HG03280 (cell line): ENCODE data around the gene NME9.

Source experiments
- ATAC-seq: cut with Tn5 transposase; IDR thresholded peaks from one replicate; pipeline ENCODE4 v1.9.1; 2021; ENCODE audit warnings: mild to moderate bottlenecking, moderate library complexity; ENCODE audit not compliant: unreplicated experiment

The NME9 gene

GRCh38 chr3:138336454-138336999, 6.9 kb upstream of the NME9 start:
- no peak for ATAC-seq

DNA sequence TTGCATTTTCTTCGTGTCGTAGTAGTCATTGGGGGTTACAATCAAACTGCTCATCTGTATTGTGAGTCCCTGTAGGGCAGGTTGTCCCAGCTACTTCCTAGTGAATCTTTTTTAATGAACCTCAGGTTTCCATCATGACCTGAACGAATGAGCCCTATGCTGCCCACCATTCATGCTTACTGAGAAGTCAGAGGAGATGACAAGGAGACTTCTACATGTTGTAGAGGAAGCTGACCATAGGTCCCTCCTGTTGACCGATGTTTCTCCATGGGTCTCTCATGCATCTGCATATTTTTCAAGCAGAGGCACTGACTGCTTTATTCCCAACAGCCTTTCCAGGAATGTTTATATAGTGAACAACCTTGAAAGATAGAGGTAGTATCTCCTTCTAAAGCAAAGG, 5.0 kb upstream of the NME9 start:
- ATAC-seq = no peak

DNA sequence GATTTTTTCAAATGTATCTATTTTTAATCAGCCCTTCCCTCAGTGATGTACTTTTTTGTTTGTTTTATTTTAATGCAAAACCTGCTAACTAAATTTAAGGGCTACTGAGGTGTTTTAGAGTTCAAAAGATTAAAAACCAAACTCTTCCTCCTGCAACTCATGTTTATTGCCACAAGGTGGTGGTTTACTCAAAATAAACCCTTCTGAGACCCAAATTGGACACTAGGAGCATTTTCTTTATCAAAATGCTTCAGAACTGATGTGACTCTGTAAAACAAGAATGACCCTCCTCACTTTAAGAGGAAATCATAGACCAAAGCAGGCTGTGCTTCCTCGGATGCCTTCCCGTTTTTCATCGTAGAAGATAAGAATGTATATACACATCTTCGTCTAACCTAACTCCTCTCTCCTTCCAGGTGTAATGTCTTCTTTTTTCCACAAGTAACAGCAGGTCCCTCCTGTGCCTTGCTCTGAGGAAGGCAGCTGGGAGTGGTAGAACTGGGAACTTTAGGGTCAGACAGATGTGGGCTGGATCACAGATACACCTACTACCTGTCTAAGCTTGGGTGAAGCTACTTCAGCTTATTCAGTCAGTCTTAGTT, 2.9 kb upstream of the NME9 start:
- no peak for ATAC-seq

DNA sequence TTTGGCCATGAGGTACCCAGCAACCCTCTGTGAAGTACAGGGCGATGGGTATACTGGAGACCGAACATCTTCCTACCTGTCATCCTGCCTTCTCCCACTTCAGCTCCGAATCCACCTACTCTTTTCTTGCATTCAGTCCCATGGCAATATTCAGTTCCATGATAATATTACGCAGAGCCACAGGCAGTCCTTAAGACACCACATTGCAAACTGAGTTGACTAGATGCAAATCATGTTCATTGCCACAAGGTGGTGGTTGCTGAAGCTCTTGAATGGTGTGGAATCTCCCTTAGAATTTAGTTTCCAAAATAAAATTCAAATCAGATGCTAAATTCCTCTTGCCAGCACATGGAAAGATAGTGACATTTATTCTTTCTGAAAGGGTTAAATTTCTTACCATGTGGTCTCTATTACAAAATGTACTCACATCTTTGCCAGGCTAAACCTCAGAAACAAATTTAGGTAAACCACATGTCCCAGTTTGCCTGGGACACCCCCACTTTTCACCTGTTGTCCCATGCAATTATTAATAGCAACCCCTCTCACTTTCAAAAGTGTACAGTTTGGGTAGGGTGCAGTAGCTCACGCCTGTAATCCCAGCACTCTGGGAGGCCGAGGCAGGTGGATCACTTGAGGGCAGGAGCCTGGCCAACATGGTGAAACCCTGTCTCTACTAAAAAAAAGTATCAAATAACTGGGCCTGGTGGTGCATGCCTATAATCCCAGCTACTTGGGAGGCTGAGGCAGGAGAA, 1.7 kb upstream of the NME9 start:
- no peak for ATAC-seq

GRCh38 chr3:138329984-138330293, 288 bp upstream of the NME9 start:
- no peak for ATAC-seq

GRCh38 chr3:138328341-138328740, 1.3 kb downstream of the NME9 start:
- no peak for ATAC-seq

- ATAC-seq = no peak
Measured at GRCh38 chr3:138327831-138328230, 1.8 kb downstream of the NME9 start.

GRCh38 chr3:138326866-138327595, 2.6 kb downstream of the NME9 start:
- ATAC-seq = no peak

DNA sequence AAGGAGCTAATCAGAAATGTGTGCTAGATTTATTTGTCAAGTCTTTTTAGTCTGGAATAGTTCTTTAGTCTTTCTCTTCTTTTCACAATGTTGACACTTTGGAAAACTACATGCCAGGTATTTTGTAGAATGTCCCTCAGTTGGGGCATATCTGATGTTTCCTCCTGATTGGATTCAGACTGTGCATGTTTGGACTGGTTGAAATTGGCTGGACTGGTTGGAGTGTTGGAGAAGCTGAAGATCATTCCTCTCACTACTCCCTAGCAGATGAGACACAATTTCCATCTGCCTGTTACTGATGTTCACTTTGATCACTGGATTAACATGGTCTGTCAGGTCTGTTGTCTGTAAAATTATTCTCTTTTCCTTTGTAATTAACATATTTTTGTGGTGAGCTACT, 3.7 kb downstream of the NME9 start:
- no peak for ATAC-seq

GRCh38 chr3:138323971-138324370, 5.7 kb downstream of the NME9 start:
- no peak for ATAC-seq

GRCh38 chr3:138317687-138318086, 12.0 kb downstream of the NME9 start:
- no peak for ATAC-seq

GRCh38 chr3:138314751-138315150, 14.9 kb downstream of the NME9 start:
- ATAC-seq = no peak

DNA sequence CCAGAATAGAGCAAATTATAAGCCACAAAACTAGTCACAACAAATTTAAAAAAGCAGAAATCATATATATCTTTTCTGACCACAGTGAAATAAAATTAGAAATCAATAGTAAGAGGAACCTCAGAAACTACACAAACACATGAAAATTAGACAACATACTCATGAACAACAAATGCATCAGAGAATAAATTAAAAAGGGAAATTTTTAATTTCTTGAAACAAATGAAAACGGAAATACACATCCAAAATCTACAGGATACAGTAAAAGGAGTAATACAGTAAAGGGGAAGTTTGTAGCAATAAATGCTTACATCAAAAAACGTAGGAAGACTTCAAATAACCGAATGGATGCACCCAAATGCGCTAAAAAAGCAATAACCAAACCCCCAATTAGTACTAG, 19.2 kb downstream of the NME9 start:
- ATAC-seq = no peak

DNA sequence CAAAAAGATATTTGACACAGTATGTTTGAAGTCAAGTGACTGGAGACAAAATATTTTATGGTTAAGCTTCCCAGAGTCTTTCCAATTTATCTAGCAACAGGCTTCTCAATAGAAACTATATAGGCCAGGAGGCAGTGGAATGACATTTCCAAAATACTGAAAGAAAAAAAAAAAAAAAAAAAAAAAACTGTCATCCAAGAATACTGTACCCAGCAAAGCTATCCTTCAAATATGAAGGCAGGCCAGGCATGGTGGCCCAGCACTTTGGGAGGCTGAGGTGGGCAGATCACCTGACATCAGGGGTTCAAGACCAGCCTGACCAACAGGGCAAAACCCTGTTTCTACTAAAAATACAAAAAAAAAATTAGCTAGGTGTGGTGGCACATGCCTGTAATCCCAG, 20.9 kb downstream of the NME9 start:
- ATAC-seq = no peak

DNA sequence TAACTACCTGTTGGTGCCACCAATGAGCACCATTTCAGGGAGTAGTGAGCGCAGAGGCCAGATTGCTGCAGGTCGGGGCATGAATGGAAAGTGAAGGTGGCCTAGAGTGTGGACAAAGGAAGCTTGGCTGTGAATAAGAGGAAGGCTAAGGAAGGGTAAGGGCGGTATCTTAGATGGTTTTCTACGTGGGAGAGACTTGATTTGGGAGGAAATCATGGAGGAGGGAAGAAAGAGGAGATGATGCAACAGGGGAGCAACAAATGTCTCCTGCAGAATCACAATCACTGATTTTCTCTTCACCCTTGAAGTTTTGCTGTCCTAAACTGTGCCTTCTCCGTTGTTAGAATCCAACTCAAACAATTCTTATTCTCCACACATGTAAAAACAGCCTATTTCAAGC, 21.8 kb downstream of the NME9 start:
- ATAC-seq = no peak

- no peak for ATAC-seq
Measured at GRCh38 chr3:138303474-138303873, 26.2 kb downstream of the NME9 start.

GRCh38 chr3:138300647-138301046, 29.0 kb downstream of the NME9 start:
- ATAC-seq = no peak

DNA sequence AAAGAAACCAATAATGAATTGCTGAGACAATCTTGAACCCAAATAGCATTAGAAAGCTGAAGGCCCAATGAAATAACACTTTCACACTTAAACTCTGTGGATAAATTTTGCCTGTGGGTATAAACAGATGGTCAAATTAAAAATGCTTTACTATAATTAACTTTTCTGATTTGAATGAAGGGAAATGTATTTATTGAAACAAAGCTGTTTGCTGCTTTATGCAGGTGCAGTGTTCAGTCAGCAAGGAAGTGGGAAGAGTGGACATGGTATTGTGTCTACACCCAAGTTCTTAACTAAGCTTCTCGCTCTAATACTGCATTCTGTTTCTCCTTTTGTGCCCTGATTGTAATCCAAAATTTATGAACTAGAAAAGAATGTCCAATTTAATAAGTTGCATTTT, 31.8 kb downstream of the NME9 start:
- ATAC-seq = no peak

GRCh38 chr3:138297059-138297607, 32.5 kb downstream of the NME9 start:
- ATAC-seq = no peak

DNA sequence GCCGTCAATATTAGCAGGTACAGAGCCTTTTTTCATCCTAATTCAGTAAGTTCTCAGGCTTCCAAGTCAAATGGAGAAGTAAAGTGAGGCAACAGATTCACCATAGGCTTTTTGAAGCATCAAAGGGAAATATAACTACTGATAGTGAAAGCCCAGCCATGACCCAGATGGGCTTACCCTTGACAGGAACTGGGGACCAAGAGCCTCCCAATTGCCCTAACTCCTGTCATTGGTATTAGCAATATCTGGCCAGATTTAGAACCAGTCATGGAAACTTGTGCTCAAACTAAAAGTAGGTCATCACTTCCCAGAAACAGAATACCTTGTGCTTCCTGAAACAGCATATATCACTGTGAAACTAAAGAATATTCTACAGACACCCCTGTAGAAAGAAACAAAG, 33.0 kb downstream of the NME9 start:
- no peak for ATAC-seq

- no peak for ATAC-seq
Measured at GRCh38 chr3:138289701-138290100, 40.0 kb downstream of the NME9 start.

GRCh38 chr3:138289260-138289659, 40.4 kb downstream of the NME9 start:
- ATAC-seq = no peak
